ENCODE measurements around the gene PDGFD.

DNA sequence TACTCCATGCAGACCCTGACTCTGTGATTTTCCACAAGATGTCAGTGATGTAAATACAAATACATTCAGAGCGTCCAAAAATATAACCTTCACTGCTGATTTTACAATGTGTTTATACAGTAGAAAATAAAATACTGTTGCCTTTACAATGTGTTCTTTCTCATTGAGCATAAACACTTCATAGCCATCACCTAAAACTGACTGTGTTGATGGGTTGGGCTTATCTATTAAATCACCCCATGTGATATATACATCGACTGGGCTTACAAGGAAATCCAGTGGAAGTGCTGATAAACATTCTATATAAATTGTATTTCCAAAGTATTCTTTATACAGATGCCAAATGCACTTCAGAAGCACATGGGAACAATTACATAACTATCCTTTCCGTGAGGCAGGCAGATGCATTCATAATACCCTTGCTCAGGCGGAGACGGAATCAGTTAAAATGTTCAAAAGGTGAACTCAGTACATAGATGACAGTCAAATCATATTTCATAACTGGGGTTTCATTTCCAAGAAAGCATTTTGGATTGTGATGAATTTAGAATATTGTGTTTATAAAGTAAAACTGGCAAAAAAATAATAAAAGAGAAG lies 99.8 kb downstream of the PDGFD start:
- TF ChIP-seq POLR2A (IDR thresholded peaks at IDR 0.05) (no peak), EP300 (IDR thresholded peaks at IDR 0.05) (no peak)
- TF ChIP-seq, protein P1, sequence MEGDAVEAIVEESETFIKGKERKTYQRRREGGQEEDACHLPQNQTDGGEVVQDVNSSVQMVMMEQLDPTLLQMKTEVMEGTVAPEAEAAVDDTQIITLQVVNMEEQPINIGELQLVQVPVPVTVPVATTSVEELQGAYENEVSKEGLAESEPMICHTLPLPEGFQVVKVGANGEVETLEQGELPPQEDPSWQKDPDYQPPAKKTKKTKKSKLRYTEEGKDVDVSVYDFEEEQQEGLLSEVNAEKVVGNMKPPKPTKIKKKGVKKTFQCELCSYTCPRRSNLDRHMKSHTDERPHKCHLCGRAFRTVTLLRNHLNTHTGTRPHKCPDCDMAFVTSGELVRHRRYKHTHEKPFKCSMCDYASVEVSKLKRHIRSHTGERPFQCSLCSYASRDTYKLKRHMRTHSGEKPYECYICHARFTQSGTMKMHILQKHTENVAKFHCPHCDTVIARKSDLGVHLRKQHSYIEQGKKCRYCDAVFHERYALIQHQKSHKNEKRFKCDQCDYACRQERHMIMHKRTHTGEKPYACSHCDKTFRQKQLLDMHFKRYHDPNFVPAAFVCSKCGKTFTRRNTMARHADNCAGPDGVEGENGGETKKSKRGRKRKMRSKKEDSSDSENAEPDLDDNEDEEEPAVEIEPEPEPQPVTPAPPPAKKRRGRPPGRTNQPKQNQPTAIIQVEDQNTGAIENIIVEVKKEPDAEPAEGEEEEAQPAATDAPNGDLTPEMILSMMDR (IDR thresholded peaks at IDR 0.05), result no peak

Data from tibial nerve (tissue), 4 donors.